ELF-1 (cell line): ENCODE measurements around the gene FAM227B.
"Not testable (repeated sequence)": the region's sequence is repeated elsewhere in the genome, so short reads cannot be mapped to it uniquely, and the experiment has no call there.

Experiments used
- DNase-seq: peaks from one replicate; pipeline ENCODE4 v3.0.0-alpha.2; 2016; ENCODE audit warnings: low read depth, low spot score

FAM227B gene

DNA sequence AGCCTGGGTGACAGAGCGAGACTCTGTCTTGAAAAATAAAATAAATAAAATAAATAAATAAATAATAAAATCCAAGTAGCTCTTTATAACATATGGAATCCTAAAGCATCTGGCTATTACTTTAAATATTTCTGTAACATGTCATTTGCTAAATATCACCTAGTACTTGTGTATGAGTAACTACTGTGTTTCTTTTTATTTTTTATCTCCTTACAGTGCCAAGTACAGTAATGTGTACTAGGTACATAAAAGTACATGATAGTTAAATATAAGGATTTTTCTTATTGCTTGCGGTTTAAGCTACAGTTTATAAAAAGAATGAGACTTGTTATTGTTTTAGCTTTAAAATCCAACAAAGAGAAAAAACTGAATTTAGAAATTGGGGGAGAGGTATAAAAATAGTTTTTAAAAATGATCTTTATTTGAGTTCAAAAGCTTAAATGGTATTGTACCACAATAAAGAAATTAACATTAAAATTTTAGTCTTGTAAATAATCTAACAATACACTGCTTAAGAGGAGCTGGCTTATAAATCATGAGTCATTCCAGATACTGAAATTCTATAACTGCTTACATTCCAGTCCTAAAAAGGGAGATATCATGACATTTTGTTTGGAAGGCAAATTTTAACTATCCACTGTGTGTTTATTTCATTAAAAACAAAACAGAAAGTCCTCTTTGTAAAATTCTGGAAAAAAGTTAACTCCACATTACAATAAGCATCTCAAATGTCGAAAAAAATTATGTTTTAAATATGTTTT, 124.4 kb downstream of the FAM227B start:
- no peak for DNase-seq

GRCh38 chr15:49494842-49495241, 125.8 kb downstream of the FAM227B start:
- DNase-seq: no peak

GRCh38 chr15:49492830-49493229, 127.8 kb downstream of the FAM227B start:
- DNase-seq: no peak

DNA sequence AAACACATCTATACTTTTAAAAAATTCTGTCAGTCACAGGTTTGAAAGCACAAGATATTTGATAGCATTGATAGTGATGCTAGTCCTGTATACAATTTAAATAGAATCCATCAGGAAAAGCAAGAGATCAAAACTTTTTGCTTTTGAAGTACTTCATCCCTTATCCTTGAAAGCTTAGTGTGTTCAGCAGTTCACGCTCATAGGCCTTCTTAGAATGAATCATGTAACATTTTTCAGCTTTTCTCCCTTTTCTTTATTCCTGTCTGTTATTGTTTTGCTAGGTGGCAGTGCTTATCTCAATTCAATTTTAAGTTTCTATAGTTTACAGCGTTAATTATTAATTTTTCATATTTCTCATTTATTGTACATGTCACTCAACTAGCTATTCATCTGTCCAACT, 128.5 kb downstream of the FAM227B start:
- DNase-seq: no peak

DNA sequence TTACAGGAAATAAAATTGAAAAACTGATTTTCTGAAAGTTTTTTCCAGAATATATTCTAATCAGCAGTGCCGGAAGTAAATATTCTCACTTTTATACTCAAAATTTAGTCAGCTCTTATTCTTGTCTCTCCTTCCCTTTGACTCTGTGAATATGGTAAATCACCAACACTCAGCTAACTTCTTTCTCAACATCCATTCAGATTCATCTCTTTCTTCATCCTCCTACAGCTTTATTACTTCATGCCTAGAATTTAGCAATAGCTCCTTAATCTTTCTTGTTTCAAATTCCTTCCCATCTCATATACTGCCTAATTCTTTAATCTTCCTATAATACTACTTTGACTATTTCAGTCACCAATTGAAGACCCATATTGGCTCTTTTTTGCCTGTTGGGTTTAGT, 129.7 kb downstream of the FAM227B start:
- DNase-seq: no peak

GRCh38 chr15:49485401-49485800, 135.2 kb downstream of the FAM227B start:
- DNase-seq: not testable (repeated sequence)

DNA sequence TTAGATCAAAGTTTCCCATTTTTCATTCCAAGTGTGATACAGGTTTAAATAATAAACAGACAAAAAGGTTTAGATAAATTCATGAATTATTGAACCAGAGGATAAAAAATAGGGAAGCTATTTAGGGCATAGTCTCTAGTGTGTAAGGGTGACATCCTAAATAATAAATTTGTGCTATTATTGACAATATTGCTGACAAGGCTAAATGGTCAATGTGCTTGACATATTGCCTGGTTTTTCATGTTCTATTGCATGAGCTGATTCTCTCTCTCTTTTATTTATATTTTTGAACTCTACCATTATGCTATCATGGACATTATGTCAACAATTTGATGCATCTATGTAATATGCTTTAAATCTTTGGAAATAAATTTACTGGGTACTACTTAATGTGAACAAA, 141.6 kb downstream of the FAM227B start:
- DNase-seq: not testable (repeated sequence)

DNA sequence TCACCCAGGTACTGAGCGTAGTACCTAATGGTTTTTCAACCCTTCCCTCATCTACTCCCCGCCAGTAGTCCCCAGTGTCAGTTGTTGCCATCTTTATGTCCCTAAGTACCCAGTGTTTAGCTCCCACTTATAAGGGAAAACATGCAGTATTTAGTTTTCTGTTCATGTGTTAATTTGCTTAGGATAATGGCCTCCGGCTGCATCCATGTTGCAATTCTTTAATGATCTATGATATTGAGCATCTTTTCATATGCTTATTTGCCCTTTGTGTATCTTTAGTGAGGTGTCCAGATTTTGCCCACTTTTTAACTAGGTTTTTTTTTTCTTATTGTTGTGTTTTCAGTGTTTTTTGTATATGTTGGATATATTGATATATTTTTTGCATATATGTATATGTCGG, 142.6 kb downstream of the FAM227B start:
- DNase-seq: not testable (repeated sequence)

DNA sequence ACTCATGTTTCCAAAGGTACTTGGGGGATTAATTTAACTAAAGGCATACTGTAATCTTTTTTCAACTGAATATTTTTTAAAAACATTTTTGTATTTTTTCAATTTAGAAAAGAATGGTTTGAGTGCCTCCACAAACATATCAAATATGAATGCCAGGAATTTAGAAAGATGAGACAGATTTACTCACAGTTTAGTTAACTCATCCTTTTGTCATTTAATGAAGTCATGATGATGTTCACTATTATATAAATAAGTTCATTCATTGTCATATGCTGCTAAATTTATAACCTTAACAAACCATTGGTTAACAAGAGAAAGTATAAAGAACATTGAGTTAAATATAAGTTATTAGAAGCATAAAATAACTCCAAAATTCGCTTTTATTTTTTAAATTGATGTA, 147.6 kb downstream of the FAM227B start:
- no peak for DNase-seq

GRCh38 chr15:49472338-49472737, 148.3 kb downstream of the FAM227B start:
- no peak for DNase-seq

DNA sequence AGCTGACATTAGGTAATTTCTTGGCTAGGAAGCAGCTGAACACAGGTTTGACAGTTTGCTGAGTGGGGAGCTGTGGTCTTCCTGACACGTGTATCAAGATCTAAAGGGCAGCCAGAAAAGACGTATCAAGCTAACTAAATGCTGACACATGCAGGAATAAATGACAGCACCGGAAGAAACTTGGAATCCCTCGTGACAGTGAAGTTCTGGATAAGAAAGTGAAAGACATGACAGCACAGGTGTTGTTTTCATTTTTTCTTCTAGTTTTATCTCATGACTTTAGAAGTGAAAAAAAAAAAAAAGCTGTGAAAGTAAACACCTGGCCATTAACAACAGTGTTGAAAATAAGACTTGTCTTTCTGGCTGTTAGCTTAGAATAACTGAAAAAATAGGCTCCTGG, 148.9 kb downstream of the FAM227B start:
- no peak for DNase-seq

- peak; percentile 12 for DNase-seq
Observed at GRCh38 chr15:49471248-49471647, 149.4 kb downstream of the FAM227B start.

DNA sequence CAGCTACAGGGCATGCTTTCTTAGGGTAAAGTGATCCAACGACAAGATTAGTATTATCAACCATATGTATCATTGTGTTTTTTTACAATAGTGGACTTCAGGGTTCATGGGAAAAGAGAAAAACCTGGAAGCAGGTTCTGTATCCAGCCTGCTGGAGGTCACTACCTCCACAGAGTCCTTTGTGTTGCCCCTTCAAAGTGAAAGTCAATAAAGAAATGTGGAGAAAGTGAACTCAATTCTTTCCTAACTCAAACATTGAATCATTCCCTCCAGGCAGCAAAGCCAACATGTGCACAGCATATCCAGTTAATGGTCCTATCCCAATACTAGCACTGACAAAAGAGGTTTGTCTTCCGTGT, 152.2 kb downstream of the FAM227B start:
- DNase-seq: no peak

GRCh38 chr15:49467746-49468480, 152.7 kb downstream of the FAM227B start:
- DNase-seq: no peak

- DNase-seq: no peak
Observed at GRCh38 chr15:49466119-49466518, 154.5 kb downstream of the FAM227B start.

DNA sequence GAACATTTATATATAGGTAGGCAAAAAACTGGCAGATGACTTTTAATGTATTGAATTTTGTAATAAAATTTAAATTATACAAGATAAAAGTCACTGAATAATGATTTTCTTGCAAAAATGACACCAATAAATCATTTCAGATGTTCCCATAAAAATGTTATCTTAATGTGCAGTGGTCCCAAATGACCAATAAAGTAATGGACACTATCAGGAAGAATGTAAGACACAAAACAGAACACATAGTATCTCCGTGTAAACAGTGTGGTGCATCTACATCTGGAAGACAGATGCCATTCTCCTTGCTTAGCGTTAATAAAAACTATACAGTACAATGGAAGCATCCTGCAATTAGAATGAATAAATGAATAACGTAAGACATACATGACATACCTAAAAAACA, 156.1 kb downstream of the FAM227B start:
- no peak for DNase-seq

- no peak for DNase-seq
Observed at GRCh38 chr15:49462232-49462844, 158.3 kb downstream of the FAM227B start.

- DNase-seq: no peak
Observed at GRCh38 chr15:49460411-49460941, 160.1 kb downstream of the FAM227B start.

GRCh38 chr15:49458145-49458544, 162.5 kb downstream of the FAM227B start:
- DNase-seq: no peak

DNA sequence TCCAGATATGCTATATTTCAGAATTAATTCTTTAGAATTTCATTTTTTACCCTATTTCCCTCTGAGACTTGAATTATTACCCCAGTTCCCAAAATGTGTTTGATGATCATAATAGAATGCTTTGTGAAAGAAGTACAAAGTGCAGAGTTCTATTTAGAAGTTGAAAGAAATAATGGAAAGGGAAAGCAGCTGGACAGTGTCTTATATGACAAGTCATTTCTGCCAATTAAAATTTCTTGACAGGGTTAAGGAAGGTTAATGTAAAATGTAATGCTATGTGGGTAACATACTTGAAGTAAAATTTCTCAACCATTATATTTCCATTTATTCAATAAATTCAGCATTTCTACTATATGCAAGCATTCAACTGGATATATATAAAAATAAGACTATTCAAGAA, 164.5 kb downstream of the FAM227B start:
- DNase-seq: no peak

GRCh38 chr15:49452595-49452994, 168.0 kb downstream of the FAM227B start:
- no peak for DNase-seq

DNA sequence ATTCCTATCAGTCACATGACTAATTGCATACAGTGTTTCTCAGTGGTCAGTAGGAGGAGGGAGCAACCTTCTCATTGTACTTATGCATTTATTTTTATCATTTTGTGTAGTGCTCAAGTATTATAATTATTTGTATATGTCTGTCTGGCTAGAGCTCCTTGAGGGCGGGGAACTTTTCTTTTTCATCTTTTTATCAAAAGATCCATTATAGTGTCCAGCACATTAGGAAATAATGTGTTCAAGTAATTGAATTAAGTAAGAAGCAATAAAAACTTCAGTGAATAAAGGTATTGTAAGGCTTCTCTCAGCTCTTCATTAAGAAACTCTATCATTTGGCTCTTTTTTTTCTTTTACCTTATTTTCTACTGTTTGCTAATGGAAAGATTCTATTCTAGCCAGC, 178.8 kb downstream of the FAM227B start:
- no peak for DNase-seq

GRCh38 chr15:49441356-49441755, 179.3 kb downstream of the FAM227B start:
- no peak for DNase-seq
